Calu3 (cell line): ENCODE results near the gene NCDN. TPM values are rescaled to one million over a fixed set of nuclear protein-coding genes. Genes with fewer than 3 reads are reported as not detected.
"Not testable (repeated sequence)": the region's sequence is repeated elsewhere in the genome, so short reads cannot be mapped to it uniquely, and the experiment has no call there.

Experiments
- BruUV-seq: library from RNA; stranded (reverse); fragments of 400-500 nt; replicated peaks from 2 replicates; lab custom pipeline; 2021; lab: Mats Ljungman, UMichigan
- CTCF ChIA-PET: fragments of 300-600 bp; sonication (Branson Sonifier 250); formaldehyde crosslinking; loops from one replicate; lab custom pipeline; 2022; ENCODE audit warnings: antibody characterized with exemption; lab: Charles Lee
- DNase-seq: peaks from one replicate; pipeline ENCODE4 v3.0.0; 2022
- H3K27ac Mint-ChIP-seq: one replicate; pipeline ENCODE4 v1.8.0; 2022; ENCODE audit warnings: mixed read lengths; ENCODE audit not compliant: unreplicated experiment
- H3K27me3 Mint-ChIP-seq: one replicate; pipeline ENCODE4 v1.8.0; 2022; ENCODE audit warnings: mixed read lengths; ENCODE audit not compliant: unreplicated experiment
- H3K36me3 Mint-ChIP-seq: one replicate; pipeline ENCODE4 v1.8.0; 2022; ENCODE audit warnings: mild to moderate bottlenecking, moderate library complexity, mixed read lengths; ENCODE audit not compliant: insufficient read depth, unreplicated experiment
- H3K4me1 Mint-ChIP-seq: one replicate; pipeline ENCODE4 v1.8.0; 2022; ENCODE audit warnings: mild to moderate bottlenecking, low read depth, mixed read lengths; ENCODE audit not compliant: unreplicated experiment
- H3K4me3 Mint-ChIP-seq: one replicate; pipeline ENCODE4 v1.8.0; 2022; ENCODE audit warnings: mild to moderate bottlenecking, low read depth, moderate library complexity, mixed read lengths; ENCODE audit not compliant: unreplicated experiment
- H3K9me3 Mint-ChIP-seq: one replicate; pipeline ENCODE4 v1.8.0; 2022; ENCODE audit warnings: low read depth, mixed read lengths; ENCODE audit not compliant: unreplicated experiment
- intact Hi-C: fragments of 100-400 bp; cut with micrococcal nuclease; formaldehyde crosslinking; loops from one replicate; pipeline ENCODE4 v1.10.0; 2022; ENCODE audit not compliant: unreplicated experiment
- total RNA-seq: library from RNA; stranded (reverse); gene quantifications from 2 replicates; pipeline ENCODE4 v1.2.3, GENCODE V29; 2022
- TF ChIP-seq, protein P1 (sequence below): fragments of 200-600 bp; IDR thresholded peaks from one replicate; pipeline ENCODE4 v1.8.0; 2022; ENCODE audit warnings: antibody characterized with exemption; ENCODE audit not compliant: unreplicated experiment

NCDN gene
- total RNA-seq, 1 experiment from 2014 or later: 36.0 TPM

DNA sequence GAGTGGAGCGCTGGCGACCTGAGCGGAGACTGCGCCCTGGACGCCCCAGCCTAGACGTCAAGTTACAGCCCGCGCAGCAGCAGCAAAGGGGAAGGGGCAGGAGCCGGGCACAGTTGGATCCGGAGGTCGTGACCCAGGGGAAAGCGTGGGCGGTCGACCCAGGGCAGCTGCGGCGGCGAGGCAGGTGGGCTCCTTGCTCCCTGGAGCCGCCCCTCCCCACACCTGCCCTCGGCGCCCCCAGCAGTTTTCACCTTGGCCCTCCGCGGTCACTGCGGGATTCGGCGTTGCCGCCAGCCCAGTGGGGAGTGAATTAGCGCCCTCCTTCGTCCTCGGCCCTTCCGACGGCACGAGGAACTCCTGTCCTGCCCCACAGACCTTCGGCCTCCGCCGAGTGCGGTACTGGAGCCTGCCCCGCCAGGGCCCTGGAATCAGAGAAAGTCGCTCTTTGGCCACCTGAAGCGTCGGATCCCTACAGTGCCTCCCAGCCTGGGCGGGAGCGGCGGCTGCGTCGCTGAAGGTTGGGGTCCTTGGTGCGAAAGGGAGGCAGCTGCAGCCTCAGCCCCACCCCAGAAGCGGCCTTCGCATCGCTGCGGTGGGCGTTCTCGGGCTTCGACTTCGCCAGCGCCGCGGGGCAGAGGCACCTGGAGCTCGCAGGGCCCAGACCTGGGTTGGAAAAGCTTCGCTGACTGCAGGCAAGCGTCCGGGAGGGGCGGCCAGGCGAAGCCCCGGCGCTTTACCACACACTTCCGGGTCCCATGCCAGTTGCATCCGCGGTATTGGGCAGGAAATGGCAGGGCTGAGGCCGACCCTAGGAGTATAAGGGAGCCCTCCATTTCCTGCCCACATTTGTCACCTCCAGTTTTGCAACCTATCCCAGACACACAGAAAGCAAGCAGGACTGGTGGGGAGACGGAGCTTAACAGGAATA, 19.7 kb downstream of the NCDN start:
- intact Hi-C loops: no loop called here
- BruUV-seq: no TSS peak
- no peak overlapping the region for H3K4me3 Mint-ChIP-seq
- TF ChIP-seq, protein P1, sequence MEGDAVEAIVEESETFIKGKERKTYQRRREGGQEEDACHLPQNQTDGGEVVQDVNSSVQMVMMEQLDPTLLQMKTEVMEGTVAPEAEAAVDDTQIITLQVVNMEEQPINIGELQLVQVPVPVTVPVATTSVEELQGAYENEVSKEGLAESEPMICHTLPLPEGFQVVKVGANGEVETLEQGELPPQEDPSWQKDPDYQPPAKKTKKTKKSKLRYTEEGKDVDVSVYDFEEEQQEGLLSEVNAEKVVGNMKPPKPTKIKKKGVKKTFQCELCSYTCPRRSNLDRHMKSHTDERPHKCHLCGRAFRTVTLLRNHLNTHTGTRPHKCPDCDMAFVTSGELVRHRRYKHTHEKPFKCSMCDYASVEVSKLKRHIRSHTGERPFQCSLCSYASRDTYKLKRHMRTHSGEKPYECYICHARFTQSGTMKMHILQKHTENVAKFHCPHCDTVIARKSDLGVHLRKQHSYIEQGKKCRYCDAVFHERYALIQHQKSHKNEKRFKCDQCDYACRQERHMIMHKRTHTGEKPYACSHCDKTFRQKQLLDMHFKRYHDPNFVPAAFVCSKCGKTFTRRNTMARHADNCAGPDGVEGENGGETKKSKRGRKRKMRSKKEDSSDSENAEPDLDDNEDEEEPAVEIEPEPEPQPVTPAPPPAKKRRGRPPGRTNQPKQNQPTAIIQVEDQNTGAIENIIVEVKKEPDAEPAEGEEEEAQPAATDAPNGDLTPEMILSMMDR: no peak
- H3K27me3 Mint-ChIP-seq: peaks cover 26% of the 10 kb centered on the region
- CTCF ChIA-PET: interaction anchor here (1.3 kb wide), 1 partner anchor 13 kb away, joined by 3 read pairs; no protein-coding TSS in a partner anchor
- H3K27ac Mint-ChIP-seq: no peak overlapping the region
- no peak for DNase-seq
- peaks cover 9% of the 10 kb centered on the region for H3K4me1 Mint-ChIP-seq
- H3K36me3 Mint-ChIP-seq: peaks cover 11% of the 10 kb centered on the region
- H3K9me3 Mint-ChIP-seq: no peaks in the 10 kb centered on the region

DNA sequence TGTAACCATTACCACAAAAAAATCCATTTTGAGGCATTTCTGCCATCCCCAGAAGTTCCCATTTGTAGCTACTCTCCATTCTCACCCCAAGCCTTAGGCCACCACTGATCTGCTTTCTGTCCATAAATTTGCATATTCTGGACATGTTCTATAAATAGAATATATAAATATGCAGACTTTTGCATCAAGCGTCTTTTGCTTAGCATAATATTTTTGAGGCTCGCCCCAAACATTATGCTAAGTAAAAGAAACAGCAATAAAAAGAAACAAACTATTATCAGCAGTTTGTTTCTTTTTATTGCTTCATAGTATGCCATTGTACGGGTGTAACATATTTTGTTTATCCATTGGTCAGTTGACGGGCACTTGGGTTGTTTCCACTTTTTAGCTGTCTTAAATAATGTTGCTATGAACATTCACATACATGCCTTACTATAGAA, 23.4 kb downstream of the NCDN start:
- Mint-ChIP-seq H3K36me3 (no peaks in the 10 kb centered on the region), H3K4me3 (no peak overlapping the region), H3K9me3 (no peaks in the 10 kb centered on the region), H3K27me3 (peaks cover 7% of the 10 kb centered on the region), H3K27ac (no peak overlapping the region), H3K4me1 (no peaks in the 10 kb centered on the region)
- CTCF ChIA-PET: no interaction called here
- intact Hi-C loops: no loop called here
- no TSS peak for BruUV-seq
- no peak for DNase-seq
- TF ChIP-seq, protein P1: no peak

DNA sequence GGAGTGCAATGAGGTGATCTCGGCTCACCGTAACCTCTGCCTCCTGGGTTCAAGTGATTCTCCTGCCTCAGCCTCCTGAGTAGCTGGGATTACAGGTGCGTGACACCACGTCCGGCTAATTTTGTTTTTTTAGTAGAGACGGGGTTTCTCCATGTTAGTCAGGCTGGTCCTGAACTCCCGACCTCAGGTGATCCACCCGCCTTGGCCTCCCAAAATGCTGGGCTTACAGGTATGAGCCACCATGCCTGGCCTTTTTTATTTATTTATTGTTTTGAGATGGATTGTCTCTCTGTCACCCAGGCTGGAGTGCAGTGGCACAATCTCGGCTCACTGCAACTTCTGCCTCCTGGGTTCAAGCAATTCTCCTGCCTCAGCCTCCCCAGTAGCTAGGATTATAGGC, 24.0 kb downstream of the NCDN start:
- H3K9me3 Mint-ChIP-seq, H3K4me3 Mint-ChIP-seq, H3K27ac Mint-ChIP-seq, BruUV-seq, H3K27me3 Mint-ChIP-seq, H3K4me1 Mint-ChIP-seq, CTCF ChIA-PET, H3K36me3 Mint-ChIP-seq, DNase-seq, intact Hi-C loops: not testable (repeated sequence)

DNA sequence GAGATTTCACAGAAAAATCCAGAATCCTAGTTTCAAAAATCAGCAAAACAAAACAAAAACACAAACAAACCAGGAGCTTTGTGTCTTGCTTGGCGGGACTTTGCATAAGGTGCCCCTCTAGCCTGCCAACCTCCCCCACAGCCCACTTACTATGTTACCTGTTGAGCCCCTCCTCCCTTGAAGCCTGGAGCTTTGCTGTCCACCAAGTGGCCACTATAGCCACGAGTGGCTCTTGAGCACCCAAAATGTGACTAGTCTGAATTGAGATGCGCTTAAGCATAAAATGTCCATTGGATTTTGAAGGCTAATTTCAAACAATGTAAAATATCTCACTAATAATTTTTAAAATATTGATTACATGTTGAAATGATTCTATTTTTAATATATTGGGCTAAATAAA, 27.7 kb downstream of the NCDN start:
- no peaks in the 10 kb centered on the region for H3K4me1 Mint-ChIP-seq
- H3K9me3 Mint-ChIP-seq: no peaks in the 10 kb centered on the region
- no peaks in the 10 kb centered on the region for H3K27me3 Mint-ChIP-seq
- intact Hi-C loops: no loop called here
- peaks cover 4% of the 10 kb centered on the region for H3K36me3 Mint-ChIP-seq
- no TSS peak for BruUV-seq
- no peak for DNase-seq
- CTCF ChIA-PET: no interaction called here
- H3K27ac Mint-ChIP-seq: no peak overlapping the region
- TF ChIP-seq, protein P1: no peak
- H3K4me3 Mint-ChIP-seq: no peak overlapping the region

DNA sequence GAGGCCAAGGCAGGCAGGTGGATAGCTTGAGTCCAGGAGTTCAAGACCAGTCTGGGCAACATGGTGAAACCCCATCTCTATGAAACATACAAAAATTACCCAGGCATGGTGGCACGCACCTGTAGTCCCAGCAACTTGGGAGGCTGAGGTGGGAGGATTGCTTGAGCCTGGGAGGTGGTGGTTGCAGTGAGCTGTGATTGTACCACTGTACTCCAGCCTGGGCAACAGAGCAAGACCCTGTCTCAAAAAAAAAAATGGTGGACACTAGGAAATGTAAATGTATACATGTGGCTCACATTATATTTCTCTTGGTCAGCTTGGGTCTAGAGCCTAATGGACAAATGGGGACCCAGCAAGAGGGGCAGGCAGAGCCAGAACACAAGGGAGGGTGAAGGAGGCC, 28.2 kb downstream of the NCDN start:
- CTCF ChIA-PET: interaction anchor here (0.7 kb wide), 1 partner anchor 58 kb away, joined by 4 read pairs; no protein-coding TSS in a partner anchor
- H3K27ac Mint-ChIP-seq, H3K27me3 Mint-ChIP-seq, H3K9me3 Mint-ChIP-seq, H3K36me3 Mint-ChIP-seq, H3K4me1 Mint-ChIP-seq, DNase-seq, BruUV-seq, intact Hi-C loops, H3K4me3 Mint-ChIP-seq: not testable (repeated sequence)
